A204.1 (cell line): ENCODE results near the gene GORAB.

Experiments
- FAIRE-seq: peaks from 2 replicates; lab custom pipeline; 2012; peaks lifted over from hg19 to GRCh38; lab: Jason Lieb, UNC

The GORAB gene

GRCh38 chr1:170592591-170593111 is 60.7 kb downstream of the GORAB start:
- peak; percentile 100 for FAIRE-seq

GRCh38 chr1:170593173-170594011 is 61.4 kb downstream of the GORAB start:
- no peak for FAIRE-seq

- no peak for FAIRE-seq
Measured at GRCh38 chr1:170594066-170594626, 62.2 kb downstream of the GORAB start.

DNA sequence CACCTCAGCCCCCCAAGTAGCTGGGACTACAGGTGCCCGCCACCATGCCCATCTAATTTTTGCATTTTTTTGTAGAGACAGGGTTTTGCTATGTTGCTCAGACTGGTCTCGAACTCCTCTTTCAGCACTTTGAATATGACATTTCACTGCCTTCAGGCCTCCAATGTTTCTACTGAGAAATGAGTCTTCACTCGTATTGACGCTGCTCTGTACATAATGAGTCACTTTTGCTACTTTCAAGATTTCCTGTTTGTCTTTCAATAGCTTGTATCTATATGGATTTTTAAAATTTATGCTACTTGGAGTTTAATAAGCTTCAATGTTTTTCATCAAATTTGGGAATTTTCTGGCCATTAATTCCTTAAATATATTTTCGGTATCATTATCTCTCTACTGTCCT is 64.7 kb downstream of the GORAB start:
- FAIRE-seq = no peak

DNA sequence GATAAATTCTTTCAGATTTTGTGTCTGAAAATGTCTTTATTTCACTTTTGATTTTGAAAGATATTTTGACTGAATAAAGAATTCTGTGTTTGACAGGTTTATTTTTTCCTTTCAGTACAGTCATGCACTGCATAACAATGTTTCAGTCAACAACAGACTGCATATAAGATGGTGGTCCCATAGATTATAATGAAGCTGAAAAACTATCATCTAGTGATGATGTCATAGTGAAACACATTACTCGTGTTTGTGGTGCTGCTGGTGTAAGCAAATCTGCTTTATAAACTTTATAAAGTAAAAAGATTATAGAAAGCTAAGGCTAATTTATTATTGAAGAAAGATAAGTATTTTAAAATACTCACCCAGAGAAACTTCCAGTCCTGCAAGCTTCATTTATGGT is 66.7 kb downstream of the GORAB start:
- FAIRE-seq = no peak

DNA sequence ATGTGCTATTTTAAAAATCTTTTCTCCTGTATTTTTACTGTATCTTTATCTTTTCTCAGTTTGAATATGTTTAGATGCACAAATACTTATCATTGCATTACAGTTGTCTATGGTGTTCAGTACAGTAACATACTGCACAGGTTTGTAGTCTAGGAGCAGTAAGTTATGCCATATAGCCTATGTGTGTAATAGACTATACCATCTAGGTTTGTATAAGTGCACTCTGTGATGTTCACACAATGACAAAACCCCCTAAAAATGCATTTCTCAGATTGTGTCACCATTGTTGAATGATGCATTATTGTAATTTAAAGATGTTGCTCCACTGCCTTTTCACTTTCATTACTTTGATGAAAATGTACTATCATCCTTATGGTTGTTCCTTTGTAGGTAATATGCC is 67.1 kb downstream of the GORAB start:
- FAIRE-seq = no peak

GRCh38 chr1:170601866-170602265 is 69.9 kb downstream of the GORAB start:
- FAIRE-seq = no peak
